ENCODE results near the gene RAPGEF6. TPM values are rescaled to one million over a fixed set of nuclear protein-coding genes. Genes with fewer than 3 reads are reported as not detected.
A peak's percentile ranks its signal among the peaks of the same experiment; 100 is the strongest.

The RAPGEF6 gene
- total and polyA plus RNA-seq, 2 of the 4 experiments (the other 2 are of a cell fraction): 5.8 to 18.8 TPM

DNA sequence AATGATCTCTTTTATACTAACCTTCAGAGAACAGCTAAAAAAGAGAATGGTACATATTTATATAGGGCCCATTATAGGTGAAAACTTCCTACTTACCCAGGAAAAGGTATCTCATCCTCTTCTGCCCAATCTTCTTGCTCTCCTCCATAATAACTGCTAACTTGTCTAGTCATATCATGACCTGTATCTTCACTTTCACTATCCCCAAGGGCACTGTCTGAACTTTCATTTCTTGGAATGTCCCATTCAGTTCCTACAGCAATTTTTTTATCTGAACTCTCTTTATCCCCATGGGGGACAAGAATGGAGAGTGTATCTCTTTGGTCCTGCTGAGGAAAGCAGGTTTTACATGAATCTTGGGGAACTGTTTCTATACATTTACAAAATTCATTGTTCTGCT lies 36.4 kb upstream of the RAPGEF6 start:
- H3K14ac ChIP-seq (replicated peaks; ENCODE audit: low read depth, low read length): peak overlapping the region; percentile 60
- peaks cover 16% of the 10 kb centered on the region for H3K36me3 ChIP-seq (ENCODE audit: control insufficient read depth, insufficient read depth, low read length)
- H3K56ac ChIP-seq (ENCODE audit: extremely low read depth, insufficient read depth, low read length): no peak overlapping the region
- H4K91ac ChIP-seq (ENCODE audit: insufficient read depth, low read depth, low read length): no peak overlapping the region
- 0 out of 3 replicates have a peak overlapping the region, but pooled peaks have one; percentile 7 for H2BK15ac ChIP-seq (ENCODE audit: low read depth, low read length)
- H2BK120ac ChIP-seq (ENCODE audit: low read depth, low read length): peak overlapping the region; percentile 14; the same call in 1 of the 2 replicates
- H2BK20ac ChIP-seq (ENCODE audit: low read depth, low read length): no peak overlapping the region
- peak overlapping the region; percentile 60; the same call in 1 of the 2 replicates for H3K23ac ChIP-seq (ENCODE audit: low read depth, low read length)
- dilution Hi-C loops (cut with HindIII; ENCODE audit: low sequenced_read_pairs, unreplicated experiment): no loop called here
- peak overlapping the region; percentile 26; the same call in 1 of the 2 replicates for H3K4ac ChIP-seq (ENCODE audit: low read depth, low read length)
- in situ Hi-C loops (cut with MboI; ENCODE audit: low sequenced_read_pairs): no loop called here
- no peak for DNase-seq
- H3K79me1 ChIP-seq (ENCODE audit: low read depth in 1 of 2, low read length in 2 of 2): peaks cover 7 to 24% of the 10 kb centered on the region in 2 experiments
- POLR2A ChIA-PET (ENCODE audit: unreplicated experiment): no interaction called here
- H3K4me1 ChIP-seq (ENCODE audit: control insufficient read depth, insufficient read depth, low read length): peaks cover 20% of the 10 kb centered on the region
- no peak overlapping the region; the same call in 1 of the 2 replicates for H3K9ac ChIP-seq (ENCODE audit: low read depth, low read length)
- H3K27ac ChIP-seq (ENCODE audit: insufficient read depth, low read length): peak overlapping the region; percentile 66; the same call in 1 of the 2 replicates
- peak overlapping the region; percentile 90 for H3K18ac ChIP-seq (ENCODE audit: low read depth, low read length)
- no peak overlapping the region for H2AK5ac ChIP-seq (ENCODE audit: low read depth, low read length)
- ATAC-seq (ENCODE audit: low read depth): 0 out of 2 replicates have a peak, but pooled peaks have one; percentile 12
- BruUV-seq (replicated peaks): no TSS peak
- H2BK5ac ChIP-seq (ENCODE audit: low read depth, low read length, poor library complexity, severe bottlenecking): peak overlapping the region; percentile 96
- H2AK9ac ChIP-seq (replicated peaks; ENCODE audit: low read depth, low read length, poor library complexity): no peak overlapping the region
- peaks cover 10% of the 10 kb centered on the region for H3K9me1 ChIP-seq (ENCODE audit: insufficient read depth, low read length)
- no peak overlapping the region for H2AFZ ChIP-seq (replicated peaks; ENCODE audit: low read length, poor library complexity)
- 0 out of 4 replicates have a peak overlapping the region, but pooled peaks of 1 of the 2 experiments have one; percentile 32 for H4K8ac ChIP-seq (ENCODE audit: low read depth in 2 of 2, low read length in 2 of 2)
- H3K9me3 ChIP-seq (ENCODE audit: control insufficient read depth, insufficient read depth, low read length): no peaks in the 10 kb centered on the region
- no peaks in the 10 kb centered on the region for H3K27me3 ChIP-seq (ENCODE audit: control insufficient read depth, insufficient read depth, low read length)
- intact Hi-C loops (cut with micrococcal nuclease): loop anchor here (5.0 kb wide), 1 partner anchor 34 kb away; the partner anchor contains the start of gene RAPGEF6
- peak overlapping the region; percentile 80; the same call in 1 of the 2 replicates for H3K4me2 ChIP-seq (ENCODE audit: low read depth, low read length)
- CTCF ChIA-PET: interaction anchor here (1.2 kb wide), 1 partner anchor 82 kb away, joined by 4 read pairs; no protein-coding TSS in a partner anchor
- H4K5ac ChIP-seq (ENCODE audit: low read depth, low read length): peak overlapping the region; percentile 78; the same call in 1 of the 2 replicates
- no peak overlapping the region for H3K4me3 ChIP-seq (ENCODE audit: insufficient read depth, low read depth, low read length)
- peaks cover 8% of the 10 kb centered on the region; the same call in 1 of the 2 replicates for H4K20me1 ChIP-seq (ENCODE audit: insufficient read depth, low read length)
- no peak for TF ChIP-seq SMC3 (IDR thresholded peaks at IDR 0.05; ENCODE audit: low read depth, low read length)
- TF ChIP-seq NFE2L2 (IDR thresholded peaks at IDR 0.05; ENCODE audit: low read depth, low read length): no peak
- TF ChIP-seq POLR2A (IDR thresholded peaks at IDR 0.05; ENCODE audit: low read depth, low read length): no peak
- no peak for TF ChIP-seq CTCF (conservative IDR thresholded peaks at IDR 0.05; ENCODE audit: low read depth, low read length)
- TF ChIP-seq, protein P1, sequence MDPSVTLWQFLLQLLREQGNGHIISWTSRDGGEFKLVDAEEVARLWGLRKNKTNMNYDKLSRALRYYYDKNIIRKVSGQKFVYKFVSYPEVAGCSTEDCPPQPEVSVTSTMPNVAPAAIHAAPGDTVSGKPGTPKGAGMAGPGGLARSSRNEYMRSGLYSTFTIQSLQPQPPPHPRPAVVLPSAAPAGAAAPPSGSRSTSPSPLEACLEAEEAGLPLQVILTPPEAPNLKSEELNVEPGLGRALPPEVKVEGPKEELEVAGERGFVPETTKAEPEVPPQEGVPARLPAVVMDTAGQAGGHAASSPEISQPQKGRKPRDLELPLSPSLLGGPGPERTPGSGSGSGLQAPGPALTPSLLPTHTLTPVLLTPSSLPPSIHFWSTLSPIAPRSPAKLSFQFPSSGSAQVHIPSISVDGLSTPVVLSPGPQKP (IDR thresholded peaks at IDR 0.05; ENCODE audit: borderline replicate concordance, low read depth, low read length): no peak
- no peak for TF ChIP-seq MXI1 (IDR thresholded peaks at IDR 0.05; ENCODE audit: borderline replicate concordance, low read depth, low read length)
- no peak for TF ChIP-seq MAZ (IDR thresholded peaks at IDR 0.05; ENCODE audit: borderline replicate concordance, low read depth, low read length)
- no peak for TF ChIP-seq USF2 (IDR thresholded peaks at IDR 0.05; ENCODE audit: low read depth, low read length)
- TF ChIP-seq RAD21 (IDR thresholded peaks at IDR 0.05; ENCODE audit: low read length): no peak

All from IMR-90 (cell line).